ENCODE data around the gene GCAT. TPM values are rescaled to one million over a fixed set of nuclear protein-coding genes. Genes with fewer than 3 reads are reported as not detected.

Gene GCAT
- total and polyA plus RNA-seq, 2 of the 13 experiments (the other 11 are each of a cell fraction or from before 2014, with no cell fraction given), result 28.0 to 50.3 TPM

GRCh38 chr22:37807410-37808293, at the start of gene GCAT (continued):
- no peak for TF ChIP-seq CERS6 (CRISPR knock-in tag; IDR thresholded peaks at IDR 0.05)
- peak; percentile 20; the same call in 1 of the 2 replicates for TF ChIP-seq BCL6 (CRISPR knock-in tag; IDR thresholded peaks at IDR 0.05)
- no peak for TF ChIP-seq NFRKB (IDR thresholded peaks at IDR 0.05)
- TF ChIP-seq RAD21 (CRISPR knock-in tag; IDR thresholded peaks at IDR 0.05), result peak; percentile 43
- no peak for TF ChIP-seq ZNF75D (CRISPR knock-in tag; IDR thresholded peaks at IDR 0.05; ENCODE audit: borderline replicate concordance)
- TF ChIP-seq NFKBIZ (CRISPR knock-in tag; IDR thresholded peaks at IDR 0.05), result 0 out of 2 replicates have a peak, but pooled peaks have one; percentile 18
- TF ChIP-seq ZNF281 (CRISPR knock-in tag; IDR thresholded peaks at IDR 0.05; ENCODE audit: borderline replicate concordance), result no peak
- no peak for TF ChIP-seq ZBTB46 (CRISPR knock-in tag; IDR thresholded peaks at IDR 0.05; ENCODE audit: borderline replicate concordance)
- no peak for TF ChIP-seq CENPX (CRISPR knock-in tag; IDR thresholded peaks at IDR 0.05)
- peak; percentile 17; the same call in 1 of the 2 replicates for TF ChIP-seq ZNF329 (CRISPR knock-in tag; IDR thresholded peaks at IDR 0.05; ENCODE audit: low read depth)
- TF ChIP-seq HMG20A (CRISPR knock-in tag; IDR thresholded peaks at IDR 0.05; ENCODE audit: borderline replicate concordance), result no peak; the same call in 1 of the 2 replicates
- TF ChIP-seq SRSF9 (IDR thresholded peaks at IDR 0.05; ENCODE audit: borderline replicate concordance, insufficient read depth, low read depth, low read length, poor library complexity, severe bottlenecking), result no peak
- TF ChIP-seq FOXM1 (CRISPR knock-in tag; IDR thresholded peaks at IDR 0.05), result no peak
- TF ChIP-seq ZNF816 (CRISPR knock-in tag; IDR thresholded peaks at IDR 0.05; ENCODE audit: borderline replicate concordance), result no peak; the same call in 1 of the 2 replicates
- peak; percentile 89; the same call in 1 of the 2 replicates for TF ChIP-seq SAP130 (CRISPR knock-in tag; IDR thresholded peaks at IDR 0.05; ENCODE audit: low read depth)
- TF ChIP-seq ZNF180 (CRISPR knock-in tag; IDR thresholded peaks at IDR 0.05; ENCODE audit: borderline replicate concordance, low read depth), result no peak
- peak; percentile 70; the same call in 1 of the 2 replicates for TF ChIP-seq ZFP41 (CRISPR knock-in tag; IDR thresholded peaks at IDR 0.05; ENCODE audit: borderline replicate concordance)
- TF ChIP-seq KAT2B (IDR thresholded peaks at IDR 0.05; ENCODE audit: borderline replicate concordance, low read depth, low read length), result no peak
- no peak for TF ChIP-seq ZNF235 (CRISPR knock-in tag; IDR thresholded peaks at IDR 0.05; ENCODE audit: borderline replicate concordance)
